K562 (cell line): Measurements from ENCODE around the gene CACNA2D3. TPM values are rescaled to one million over a fixed set of nuclear protein-coding genes. Genes with fewer than 3 reads are reported as not detected.

ENCODE experiments used
- ATAC-seq: fragments of 200-7000 bp; cut with Tn5 transposase; 3 replicates; pipeline ENCODE4 v1.9.1; 2020; ENCODE audit warnings: moderate library complexity
- BruUV-seq: library from RNA; stranded (reverse); fragments of 400-500 nt; replicated peaks from 2 replicates; lab custom pipeline; 2021; lab: Mats Ljungman, UMichigan
- CTCF ChIA-PET: fragments of 300-600 bp; formaldehyde crosslinking; extraction: SDS; loops from one replicate; lab custom pipeline; 2021; ENCODE audit warnings: low intra/inter-chr PET ratio; lab: Yijun Ruan, JAX
- POLR2A ChIA-PET: fragments of 300-600, 350-650 bp; sonication (Branson Sonifier 250); formaldehyde crosslinking; extraction: SDS; loops from one replicate; lab custom pipeline; 2021; ENCODE audit warnings: antibody characterized with exemption, inconsistent platforms; lab: Yijun Ruan, JAX
- DNase-seq, 4 experiments: peaks; one replicate each; pipeline versions ENCODE4 v3.0.0 to v3.0.0-alpha.2; 2011 to 2018; ENCODE audit warnings: low spot score in 3 of 4, mixed read lengths in 3 of 4; ENCODE audit errors: extremely low read depth in 1 of 4
- FAIRE-seq: peaks from 2 replicates; lab custom pipeline; 2011; peaks lifted over from hg19 to GRCh38; lab: Jason Lieb, UNC
- H2AFZ ChIP-seq: 2 replicates; pipeline ENCODE4 v1.6.0; 2011; ENCODE audit warnings: low read depth, low read length, control low read depth, inconsistent platforms
- H3K27ac ChIP-seq: fragments of 200-600 bp; 3 replicates; pipeline ENCODE4 v1.8.0; 2011; ENCODE audit warnings: low read depth, mild to moderate bottlenecking, control low read depth, inconsistent platforms, low read length, moderate library complexity, mixed read lengths; ENCODE audit errors: extremely low read depth
- H3K27me3 ChIP-seq, 2 experiments: fragments of 300-600 bp in 1 of 2; 2 replicates in 1 of 2; 3 replicates in 1 of 2; pipeline versions ENCODE4 v1.6.0 to v1.8.0; 2011; ENCODE audit warnings: inconsistent platforms in 2 of 2, low read length in 2 of 2, mild to moderate bottlenecking in 1 of 2, mixed read lengths in 1 of 2, moderate library complexity in 1 of 2; ENCODE audit not compliant: control insufficient read depth in 2 of 2, insufficient read depth in 2 of 2
- H3K36me3 ChIP-seq: fragments of 300-600 bp; 3 replicates; pipeline ENCODE4 v1.8.0; 2011; ENCODE audit warnings: mild to moderate bottlenecking, low read length, inconsistent platforms; ENCODE audit not compliant: control insufficient read depth, insufficient read depth
- H3K4me1 ChIP-seq, 2 experiments: fragments of 200-600 bp in 1 of 2; replicated peaks in 1 of 2; 2 replicates in 1 of 2; 3 replicates in 1 of 2; pipeline versions ENCODE4 v1.5.1 to v1.8.0; 2011; ENCODE audit warnings: inconsistent platforms in 2 of 2, low read length in 2 of 2, mild to moderate bottlenecking in 1 of 2, mixed read lengths in 1 of 2, moderate library complexity in 1 of 2; ENCODE audit not compliant: control insufficient read depth in 2 of 2, insufficient read depth in 2 of 2
- H3K4me2 ChIP-seq: 2 replicates; pipeline ENCODE4 v1.6.1; 2011; ENCODE audit warnings: low read length, control low read depth, inconsistent platforms, mixed read lengths; ENCODE audit not compliant: insufficient read depth
- H3K4me3 ChIP-seq: fragments of 200-600 bp; sonication (generic), shearing (Covaris generic); 2 replicates; pipeline ENCODE4 v1.5.1; 2016; ENCODE audit warnings: control low read depth, inconsistent platforms
- H3K79me2 ChIP-seq: fragments of 200-600 bp; 3 replicates; pipeline ENCODE4 v1.8.0; 2011; ENCODE audit warnings: low read length, inconsistent platforms; ENCODE audit not compliant: control insufficient read depth, insufficient read depth
- H3K9ac ChIP-seq, 2 experiments: 2 replicates each; pipeline versions ENCODE4 v1.6.0 to v1.6.1; 2011; ENCODE audit warnings: low read depth in 2 of 2, low read length in 2 of 2, control low read depth in 1 of 2, inconsistent platforms in 1 of 2, mild to moderate bottlenecking in 1 of 2, mixed read lengths in 1 of 2; ENCODE audit not compliant: insufficient read depth in 1 of 2
- H3K9me1 ChIP-seq: one replicate; pipeline ENCODE4 v1.6.0; 2011; ENCODE audit warnings: inconsistent platforms, mild to moderate bottlenecking, low read length, moderate library complexity; ENCODE audit not compliant: control insufficient read depth, insufficient read depth
- H3K9me3 ChIP-seq: replicated peaks from 2 replicates; pipeline ENCODE4 v1.5.1; 2011; ENCODE audit warnings: low read depth, low read length, inconsistent platforms; ENCODE audit not compliant: control insufficient read depth, insufficient read depth
- H4K20me1 ChIP-seq: replicated peaks from 2 replicates; pipeline ENCODE4 v1.6.1; 2011; ENCODE audit warnings: low read length, inconsistent platforms, mixed read lengths; ENCODE audit not compliant: control insufficient read depth, insufficient read depth
- CBFB ChIP-seq: sonication (generic); formaldehyde crosslinking; IDR thresholded peaks from 2 replicates; pipeline ENCODE4 v1.4.0; 2020; ENCODE audit warnings: mild to moderate bottlenecking, missing genetic modification reagents
- ETV1 ChIP-seq: fragments of 450-650 bp; conservative IDR thresholded peaks from 2 replicates; pipeline ENCODE4 v1.6.1; 2016; ENCODE audit warnings: missing genetic modification characterization, control low read depth, low read depth, missing compliant biosample characterization
- SRSF9 ChIP-seq: fragments of 200-400 bp; formaldehyde crosslinking; IDR thresholded peaks from 2 replicates; pipeline ENCODE4 v1.6.1; 2017; ENCODE audit warnings: low read depth, low read length, borderline replicate concordance
- ZBTB40 ChIP-seq, 2 experiments: fragments of 450-650 bp in 1 of 2; sonication (generic) in 1 of 2; formaldehyde crosslinking in 1 of 2; IDR thresholded peaks; 2 replicates each; pipeline versions ENCODE4 v1.7.1 to v1.9.0; 2016 to 2022; ENCODE audit warnings: inconsistent platforms in 1 of 2, mild to moderate bottlenecking in 1 of 2, missing genetic modification reagents in 1 of 2
- ZSCAN29 ChIP-seq: fragments of 450-650 bp; IDR thresholded peaks from 2 replicates; pipeline ENCODE4 v1.6.1; 2017
- in situ Hi-C: fragments of 300-500 bp; cut with MboI; formaldehyde crosslinking; loops from 4 replicates; pipeline ENCODE4 v1.15.0; 2018; ENCODE audit warnings: inconsistent platforms, mixed read lengths
- intact Hi-C: fragments of 100-400 bp; cut with micrococcal nuclease; formaldehyde crosslinking; loops from 2 replicates; pipeline ENCODE4 v1.14.2; 2022
- polyA plus RNA-seq, 8 experiments: library from polyadenylated mRNA; depleted of rRNA in 4 of 8; stranded (reverse) in 5 of 8; unstranded in 3 of 8; fragments of >200 nt; fragmentation: Nextera tagmentation in 2 of 8; fragmentation: Illumina TruSeq in 1 of 8; extraction: Ambion mirVana in 2 of 8; extraction: Trizol in 1 of 8; gene quantifications; 2 replicates each; pipeline versions ENCODE4 v1.2.1 to v1.2.3, GENCODE V29; 2011 to 2014; ENCODE audit warnings: inconsistent platforms in 1 of 8, missing spikeins in 1 of 8
- total RNA-seq, 7 experiments: library from RNA; depleted of rRNA in 6 of 7; stranded (reverse); fragments of >200 nt in 6 of 7; fragmentation: Illumina TruSeq in 2 of 7; extraction: Trizol in 2 of 7; gene quantifications; 2 replicates each; pipeline versions ENCODE4 v1.2.1 to v1.2.3, GENCODE V29; 2011 to 2021; ENCODE audit warnings: low replicate concordance in 1 of 7

Gene CACNA2D3
- total and polyA plus RNA-seq, 9 of the 15 experiments (the other 6 are each of a cell fraction or from before 2014, with no cell fraction given), result 0.01 TPM; not detected in 8

- DNase-seq (no peak), ATAC-seq (no peak), FAIRE-seq (no peak)
- H3K9me3 ChIP-seq, result no peaks in the 10 kb centered on the region
- no peak overlapping the region for H3K9ac ChIP-seq
- H3K36me3 ChIP-seq, result no peaks in the 10 kb centered on the region
- no TSS peak for BruUV-seq
- H3K4me3 ChIP-seq, result no peak overlapping the region
- H2AFZ ChIP-seq, result no peak overlapping the region
- no peak overlapping the region for H3K4me2 ChIP-seq
- in situ Hi-C loops, result no loop called here
- no peaks in the 10 kb centered on the region; the same call in 1 of the 2 replicates for H4K20me1 ChIP-seq
- intact Hi-C loops, result no loop called here
- no peaks in the 10 kb centered on the region for H3K4me1 ChIP-seq
- ChIA-PET CTCF (no interaction called here), POLR2A (no interaction called here)
- H3K27ac ChIP-seq, result no peak overlapping the region
- H3K79me2 ChIP-seq, result no peaks in the 10 kb centered on the region
- peak; percentile 78 for TF ChIP-seq ZBTB40 (IDR thresholded peaks at IDR 0.05)
- TF ChIP-seq ZBTB40 (CRISPR knock-in tag; IDR thresholded peaks at IDR 0.05), result no peak
- no peak for TF ChIP-seq ZSCAN29
- no peak for TF ChIP-seq ETV1 (tag)
- no peak for TF ChIP-seq CBFB (CRISPR knock-in tag)
- TF ChIP-seq SRSF9, result no peak
- no peaks in the 10 kb centered on the region for H3K27me3 ChIP-seq
- no peaks in the 10 kb centered on the region for H3K9me1 ChIP-seq
Observed at GRCh38 chr3:54185740-54186139, 63.4 kb downstream of the CACNA2D3 start.
